ENCODE measurements around the gene ZFAND2A. TPM values are rescaled to one million over a fixed set of nuclear protein-coding genes. Genes with fewer than 3 reads are reported as not detected.

Gene ZFAND2A
- total RNA-seq, 6 experiments from 2014 or later = 24.3 to 43.1 (median 31.8) TPM

DNA sequence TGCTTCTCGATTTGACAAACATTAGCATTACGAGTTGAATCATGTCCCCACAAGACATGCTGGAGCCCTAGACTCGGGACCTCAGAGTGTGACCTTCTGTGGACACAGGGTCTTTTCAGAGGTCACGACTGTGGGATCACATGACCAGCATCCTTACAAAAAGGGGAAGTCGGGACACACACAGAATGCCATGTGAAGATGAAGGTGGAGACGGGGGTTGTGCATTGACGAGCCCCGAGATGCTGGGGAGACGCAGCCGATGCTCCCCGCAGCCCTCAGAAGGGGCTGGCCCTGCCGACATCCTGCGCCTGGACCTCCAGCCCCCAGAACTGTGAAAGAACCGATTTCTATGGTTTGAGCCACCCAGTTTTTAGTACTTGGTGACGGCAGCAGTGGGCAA lies 7.5 kb downstream of the ZFAND2A start:
- intact Hi-C loops (cut with DNase I) = no loop called here
- ATAC-seq = no peak

DNA sequence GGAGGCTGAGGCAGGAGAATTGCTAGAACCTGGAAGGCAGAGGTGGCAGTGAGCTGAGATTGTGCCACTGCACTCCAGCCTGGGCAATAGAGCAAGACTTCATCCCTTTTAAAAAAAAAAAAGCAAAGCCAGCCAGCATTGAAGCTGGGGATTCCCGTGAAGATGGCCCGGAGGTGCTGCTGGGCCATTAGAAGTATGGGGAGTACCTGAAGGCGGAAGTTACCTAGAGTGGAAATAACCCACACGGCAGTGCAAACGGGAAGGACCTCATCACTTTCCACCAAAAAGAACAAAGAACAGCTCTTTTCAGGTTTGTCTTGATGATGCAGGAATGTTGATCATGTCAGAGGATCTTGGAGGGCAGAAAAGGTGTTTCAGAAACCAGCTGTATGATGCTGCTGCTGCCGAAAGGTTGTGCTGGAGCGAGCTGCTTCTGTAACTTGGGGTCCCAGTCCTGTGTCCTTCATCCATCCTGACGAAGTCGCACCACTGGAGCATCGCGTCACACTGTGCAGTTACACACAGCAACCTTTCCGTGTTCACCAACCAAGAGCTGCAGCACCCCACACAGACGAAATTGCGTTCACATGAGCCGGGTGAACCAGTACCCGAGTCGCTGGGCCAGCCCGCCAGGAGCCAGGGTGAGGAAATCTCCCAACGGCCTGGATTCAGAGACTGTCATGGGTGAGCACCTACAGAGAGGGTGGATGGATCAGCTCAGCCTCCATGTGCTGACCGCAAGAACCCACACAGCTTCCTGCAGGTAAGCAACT lies 8.2 kb downstream of the ZFAND2A start:
- H3K27me3 ChIP-seq = no peaks in the 10 kb centered on the region
- intact Hi-C loops (cut with DNase I) = no loop called here
- 54% methylated on average over 5 of the region's 20 CpGs for WGBS (ENCODE audit: insufficient coverage, low coverage, low lambda C conversion rate, missing lambda C conversion rate)
- TF ChIP-seq, protein P1, sequence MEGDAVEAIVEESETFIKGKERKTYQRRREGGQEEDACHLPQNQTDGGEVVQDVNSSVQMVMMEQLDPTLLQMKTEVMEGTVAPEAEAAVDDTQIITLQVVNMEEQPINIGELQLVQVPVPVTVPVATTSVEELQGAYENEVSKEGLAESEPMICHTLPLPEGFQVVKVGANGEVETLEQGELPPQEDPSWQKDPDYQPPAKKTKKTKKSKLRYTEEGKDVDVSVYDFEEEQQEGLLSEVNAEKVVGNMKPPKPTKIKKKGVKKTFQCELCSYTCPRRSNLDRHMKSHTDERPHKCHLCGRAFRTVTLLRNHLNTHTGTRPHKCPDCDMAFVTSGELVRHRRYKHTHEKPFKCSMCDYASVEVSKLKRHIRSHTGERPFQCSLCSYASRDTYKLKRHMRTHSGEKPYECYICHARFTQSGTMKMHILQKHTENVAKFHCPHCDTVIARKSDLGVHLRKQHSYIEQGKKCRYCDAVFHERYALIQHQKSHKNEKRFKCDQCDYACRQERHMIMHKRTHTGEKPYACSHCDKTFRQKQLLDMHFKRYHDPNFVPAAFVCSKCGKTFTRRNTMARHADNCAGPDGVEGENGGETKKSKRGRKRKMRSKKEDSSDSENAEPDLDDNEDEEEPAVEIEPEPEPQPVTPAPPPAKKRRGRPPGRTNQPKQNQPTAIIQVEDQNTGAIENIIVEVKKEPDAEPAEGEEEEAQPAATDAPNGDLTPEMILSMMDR (IDR thresholded peaks at IDR 0.05) = no peak
- no peak for TF ChIP-seq POLR2A (IDR thresholded peaks at IDR 0.05)
- ATAC-seq (no peak), DNase-seq (no peak)
- H3K36me3 ChIP-seq = peaks cover 0 to 53% (median 30%) of the 10 kb centered on the region in 4 donors
- H3K4me3 ChIP-seq = no peak overlapping the region
- H3K27ac ChIP-seq = no peak overlapping the region
- H3K4me1 ChIP-seq = peaks cover 0 to 23% (median 8%) of the 10 kb centered on the region in 4 donors
- no peaks in the 10 kb centered on the region for H3K9me3 ChIP-seq

More for the DNA sequence above, 7.5 kb downstream of the ZFAND2A start:
- DNase-seq = no peak
- H3K27me3 ChIP-seq = no peaks in the 10 kb centered on the region
- no CpG with 5 or more reads among the region's 15 CpGs for WGBS (ENCODE audit: insufficient coverage, low coverage, low lambda C conversion rate, missing lambda C conversion rate)
- H3K9me3 ChIP-seq = no peaks in the 10 kb centered on the region
- H3K27ac ChIP-seq = no peak overlapping the region
- no peak overlapping the region for H3K4me3 ChIP-seq
- H3K36me3 ChIP-seq = peaks cover 0 to 53% (median 30%) of the 10 kb centered on the region in 4 donors
- H3K4me1 ChIP-seq = peaks cover 0 to 24% (median 8%) of the 10 kb centered on the region in 4 donors
- no peak for TF ChIP-seq POLR2A (IDR thresholded peaks at IDR 0.05)
- TF ChIP-seq, protein P1 (IDR thresholded peaks at IDR 0.05) = no peak

DNA sequence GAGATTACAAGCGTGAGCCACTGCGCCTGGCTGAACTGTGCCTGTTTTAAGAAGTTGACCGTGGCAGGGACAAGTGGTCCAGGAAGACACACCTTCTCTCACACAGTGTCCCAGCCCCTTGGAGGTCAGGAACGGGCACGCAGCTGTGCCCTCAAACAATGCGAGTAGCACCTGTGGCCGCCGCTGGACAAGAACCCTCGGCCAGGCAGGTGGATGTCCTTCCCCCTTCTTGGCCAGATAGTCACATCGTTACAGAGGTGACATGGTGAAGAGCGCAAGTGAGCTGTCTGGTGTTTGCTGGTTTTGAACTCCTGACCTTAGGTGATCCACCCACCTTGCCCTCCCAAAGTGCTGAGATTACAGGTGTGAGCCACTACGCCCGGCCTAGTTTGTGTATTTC lies 8.8 kb downstream of the ZFAND2A start:
- Histone ChIP-seq H3K4me3 (no peak overlapping the region), H3K27me3 (no peaks in the 10 kb centered on the region), H3K9me3 (no peaks in the 10 kb centered on the region), H3K27ac (no peak overlapping the region), H3K4me1 (peaks cover 0 to 18% (median 6%) of the 10 kb centered on the region in 4 donors), H3K36me3 (peaks cover 0 to 53% (median 30%) of the 10 kb centered on the region in 4 donors)
- 52% methylated on average over 3 of the region's 13 CpGs for whole genome bisulfite sequencing (ENCODE audit: insufficient coverage, low coverage, low lambda C conversion rate, missing lambda C conversion rate)
- no peak for TF ChIP-seq POLR2A (IDR thresholded peaks at IDR 0.05)
- TF ChIP-seq, protein P1 (IDR thresholded peaks at IDR 0.05) = no peak
- intact Hi-C loops (cut with DNase I) = no loop called here
- DNase-seq (no peak), ATAC-seq (no peak)

DNA sequence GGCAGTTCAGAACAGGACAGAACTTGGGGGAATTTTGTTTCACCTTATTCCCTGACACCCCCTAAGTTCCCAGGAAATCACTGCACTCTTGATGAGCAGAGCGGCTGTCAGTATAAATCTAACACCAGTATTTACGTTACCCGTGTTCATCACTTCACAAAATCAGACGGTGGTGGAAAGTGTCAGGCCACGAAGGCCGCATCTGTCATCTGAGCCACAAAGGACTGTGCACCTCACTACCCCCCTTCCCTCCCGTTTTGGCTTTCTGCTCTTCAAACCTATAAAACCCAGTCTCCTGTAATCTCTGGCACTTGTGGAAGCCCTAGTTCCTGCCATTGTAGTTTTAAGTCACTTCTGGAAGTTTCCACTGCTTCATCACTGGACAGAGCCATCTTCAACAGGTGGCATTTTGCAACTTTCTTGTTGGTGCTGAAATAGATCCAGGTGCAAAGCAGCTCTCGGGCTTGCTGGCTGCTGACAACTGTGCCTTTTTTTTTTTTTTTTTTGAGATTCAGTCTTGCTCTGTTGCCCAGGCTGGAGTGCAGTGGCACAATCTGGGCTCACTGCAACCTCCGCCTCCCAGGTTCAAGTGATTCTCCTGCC lies 9.5 kb downstream of the ZFAND2A start:
- intact Hi-C loops (cut with DNase I) = no loop called here
- WGBS (ENCODE audit: insufficient coverage, low coverage, low lambda C conversion rate, missing lambda C conversion rate) = 72% methylated on average over 3 of the region's 9 CpGs
- H3K4me3 ChIP-seq = no peak overlapping the region
- no peak overlapping the region for H3K27ac ChIP-seq
- no peak for ATAC-seq
- no peaks in the 10 kb centered on the region for H3K9me3 ChIP-seq
- no peaks in the 10 kb centered on the region for H3K27me3 ChIP-seq
- DNase-seq = no peak
- H3K36me3 ChIP-seq = peaks cover 0 to 51% (median 28%) of the 10 kb centered on the region in 4 donors
- no peak for TF ChIP-seq POLR2A (IDR thresholded peaks at IDR 0.05)
- TF ChIP-seq, protein P1 (IDR thresholded peaks at IDR 0.05) = no peak
- peaks cover 0 to 13% (median 4%) of the 10 kb centered on the region in 4 donors for H3K4me1 ChIP-seq

Measured in right lobe of liver (tissue), 6 donors.